ENCODE measurements around the gene GPC5. TPM values are rescaled to one million over a fixed set of nuclear protein-coding genes. Genes with fewer than 3 reads are reported as not detected.

Gene GPC5
- total and polyA plus RNA-seq, 9 of the 15 experiments (the other 6 are each of a cell fraction or from before 2014, with no cell fraction given), result 0.18 to 0.27 TPM; not detected in 7

DNA sequence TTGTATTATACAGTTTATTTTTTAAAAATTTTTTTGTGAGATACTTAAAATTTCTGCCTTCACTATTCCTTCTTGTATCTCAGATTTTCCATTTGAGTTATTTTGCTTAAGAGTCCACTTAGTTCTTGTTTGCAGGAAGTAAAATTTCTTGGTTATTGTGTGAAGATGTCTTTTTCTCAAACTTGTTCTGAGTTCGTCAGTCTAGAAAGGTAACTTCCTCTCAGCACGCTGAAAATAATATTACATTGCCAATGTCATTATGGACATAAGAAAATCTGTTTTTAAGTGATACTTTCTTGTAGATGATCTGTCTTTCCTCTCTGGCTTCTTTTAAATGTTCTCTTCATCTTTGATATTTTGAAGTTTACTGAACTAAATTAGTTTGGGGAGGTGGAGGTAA, 1096.5 kb downstream of the GPC5 start (continued):
- TF ChIP-seq ZNF696 (CRISPR knock-in tag; conservative IDR thresholded peaks at IDR 0.05), result 0 out of 2 replicates have a peak, but pooled peaks have one; percentile 46
- TF ChIP-seq, protein P1, sequence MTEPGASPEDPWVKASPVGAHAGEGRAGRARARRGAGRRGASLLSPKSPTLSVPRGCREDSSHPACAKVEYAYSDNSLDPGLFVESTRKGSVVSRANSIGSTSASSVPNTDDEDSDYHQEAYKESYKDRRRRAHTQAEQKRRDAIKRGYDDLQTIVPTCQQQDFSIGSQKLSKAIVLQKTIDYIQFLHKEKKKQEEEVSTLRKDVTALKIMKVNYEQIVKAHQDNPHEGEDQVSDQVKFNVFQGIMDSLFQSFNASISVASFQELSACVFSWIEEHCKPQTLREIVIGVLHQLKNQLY (CRISPR knock-in tag; conservative IDR thresholded peaks at IDR 0.05), result no peak
- 0 out of 2 replicates have a peak, but pooled peaks have one; percentile 29 for TF ChIP-seq POLR2H (tag; IDR thresholded peaks at IDR 0.05; ENCODE audit: low read depth)
- TF ChIP-seq, protein P2, sequence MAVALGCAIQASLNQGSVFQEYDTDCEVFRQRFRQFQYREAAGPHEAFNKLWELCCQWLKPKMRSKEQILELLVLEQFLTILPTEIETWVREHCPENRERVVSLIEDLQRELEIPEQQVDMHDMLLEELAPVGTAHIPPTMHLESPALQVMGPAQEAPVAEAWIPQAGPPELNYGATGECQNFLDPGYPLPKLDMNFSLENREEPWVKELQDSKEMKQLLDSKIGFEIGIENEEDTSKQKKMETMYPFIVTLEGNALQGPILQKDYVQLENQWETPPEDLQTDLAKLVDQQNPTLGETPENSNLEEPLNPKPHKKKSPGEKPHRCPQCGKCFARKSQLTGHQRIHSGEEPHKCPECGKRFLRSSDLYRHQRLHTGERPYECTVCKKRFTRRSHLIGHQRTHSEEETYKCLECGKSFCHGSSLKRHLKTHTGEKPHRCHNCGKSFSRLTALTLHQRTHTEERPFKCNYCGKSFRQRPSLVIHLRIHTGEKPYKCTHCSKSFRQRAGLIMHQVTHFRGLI (CRISPR knock-in tag; IDR thresholded peaks at IDR 0.05), result no peak
- TF ChIP-seq, protein P3, sequence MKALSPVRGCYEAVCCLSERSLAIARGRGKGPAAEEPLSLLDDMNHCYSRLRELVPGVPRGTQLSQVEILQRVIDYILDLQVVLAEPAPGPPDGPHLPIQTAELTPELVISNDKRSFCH (CRISPR knock-in tag; IDR thresholded peaks at IDR 0.05), result no peak
- TF ChIP-seq, protein P3 (tag; IDR thresholded peaks at IDR 0.05), result no peak
- TF ChIP-seq GTF2A2 (tag; IDR thresholded peaks at IDR 0.05), result no peak
- no peak for TF ChIP-seq JUND (IDR thresholded peaks at IDR 0.05; ENCODE audit: borderline replicate concordance, low read depth, low read length)
- no peak for TF ChIP-seq JUND (tag; IDR thresholded peaks at IDR 0.05; ENCODE audit: borderline replicate concordance, low read depth, low read length)
- TF ChIP-seq, protein P4, sequence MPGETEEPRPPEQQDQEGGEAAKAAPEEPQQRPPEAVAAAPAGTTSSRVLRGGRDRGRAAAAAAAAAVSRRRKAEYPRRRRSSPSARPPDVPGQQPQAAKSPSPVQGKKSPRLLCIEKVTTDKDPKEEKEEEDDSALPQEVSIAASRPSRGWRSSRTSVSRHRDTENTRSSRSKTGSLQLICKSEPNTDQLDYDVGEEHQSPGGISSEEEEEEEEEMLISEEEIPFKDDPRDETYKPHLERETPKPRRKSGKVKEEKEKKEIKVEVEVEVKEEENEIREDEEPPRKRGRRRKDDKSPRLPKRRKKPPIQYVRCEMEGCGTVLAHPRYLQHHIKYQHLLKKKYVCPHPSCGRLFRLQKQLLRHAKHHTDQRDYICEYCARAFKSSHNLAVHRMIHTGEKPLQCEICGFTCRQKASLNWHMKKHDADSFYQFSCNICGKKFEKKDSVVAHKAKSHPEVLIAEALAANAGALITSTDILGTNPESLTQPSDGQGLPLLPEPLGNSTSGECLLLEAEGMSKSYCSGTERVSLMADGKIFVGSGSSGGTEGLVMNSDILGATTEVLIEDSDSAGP (CRISPR knock-in tag; IDR thresholded peaks at IDR 0.05), result no peak
- no peak for TF ChIP-seq TCF3 (CRISPR knock-in tag; IDR thresholded peaks at IDR 0.05)
- 0 out of 2 replicates have a peak, but pooled peaks have one; percentile 9 for TF ChIP-seq HMG20A (CRISPR knock-in tag; conservative IDR thresholded peaks at IDR 0.05)
- no peak for TF ChIP-seq ZNF23 (CRISPR knock-in tag; IDR thresholded peaks at IDR 0.05)
- no peak for TF ChIP-seq ZNF79 (CRISPR knock-in tag; IDR thresholded peaks at IDR 0.05; ENCODE audit: low read depth)
- TF ChIP-seq, protein P5, sequence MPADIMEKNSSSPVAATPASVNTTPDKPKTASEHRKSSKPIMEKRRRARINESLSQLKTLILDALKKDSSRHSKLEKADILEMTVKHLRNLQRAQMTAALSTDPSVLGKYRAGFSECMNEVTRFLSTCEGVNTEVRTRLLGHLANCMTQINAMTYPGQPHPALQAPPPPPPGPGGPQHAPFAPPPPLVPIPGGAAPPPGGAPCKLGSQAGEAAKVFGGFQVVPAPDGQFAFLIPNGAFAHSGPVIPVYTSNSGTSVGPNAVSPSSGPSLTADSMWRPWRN (IDR thresholded peaks at IDR 0.05; ENCODE audit: low read depth), result no peak
- TF ChIP-seq ETS2 (tag; IDR thresholded peaks at IDR 0.05; ENCODE audit: borderline replicate concordance, poor library complexity, severe bottlenecking), result no peak
- TF ChIP-seq HDAC8 (tag; IDR thresholded peaks at IDR 0.05), result no peak
- TF ChIP-seq ZNF507 (tag; conservative IDR thresholded peaks at IDR 0.05), result no peak
- TF ChIP-seq, protein P6, sequence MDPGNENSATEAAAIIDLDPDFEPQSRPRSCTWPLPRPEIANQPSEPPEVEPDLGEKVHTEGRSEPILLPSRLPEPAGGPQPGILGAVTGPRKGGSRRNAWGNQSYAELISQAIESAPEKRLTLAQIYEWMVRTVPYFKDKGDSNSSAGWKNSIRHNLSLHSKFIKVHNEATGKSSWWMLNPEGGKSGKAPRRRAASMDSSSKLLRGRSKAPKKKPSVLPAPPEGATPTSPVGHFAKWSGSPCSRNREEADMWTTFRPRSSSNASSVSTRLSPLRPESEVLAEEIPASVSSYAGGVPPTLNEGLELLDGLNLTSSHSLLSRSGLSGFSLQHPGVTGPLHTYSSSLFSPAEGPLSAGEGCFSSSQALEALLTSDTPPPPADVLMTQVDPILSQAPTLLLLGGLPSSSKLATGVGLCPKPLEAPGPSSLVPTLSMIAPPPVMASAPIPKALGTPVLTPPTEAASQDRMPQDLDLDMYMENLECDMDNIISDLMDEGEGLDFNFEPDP (CRISPR knock-in tag; IDR thresholded peaks at IDR 0.05), result 0 out of 2 replicates have a peak, but pooled peaks have one; percentile 20
- TF ChIP-seq ZNF174 (CRISPR knock-in tag; IDR thresholded peaks at IDR 0.05), result 0 out of 2 replicates have a peak, but pooled peaks have one; percentile 50
- TF ChIP-seq KLF1 (tag; IDR thresholded peaks at IDR 0.05), result no peak
- no peak for TF ChIP-seq DPF2 (IDR thresholded peaks at IDR 0.05)
- no peak for TF ChIP-seq HDAC6 (IDR thresholded peaks at IDR 0.05; ENCODE audit: low read depth, low read length)
